Skeletal muscle cell (primary cell): ENCODE results near the gene HEATR9.

ENCODE experiments used
- DNase-seq: peaks from one replicate; pipeline ENCODE4 v3.0.0-alpha.2; 2010; ENCODE audit warnings: low read depth
- H3K4me3 ChIP-seq: 2 replicates; pipeline ENCODE4 v1.5.1; 2011; ENCODE audit warnings: low read depth, mild to moderate bottlenecking, control low read depth, low read length, moderate library complexity

HEATR9 gene

GRCh38 chr17:35816723-35817122 is 52.0 kb downstream of the HEATR9 start:
- DNase-seq = no peak
- H3K4me3 ChIP-seq = no peak overlapping the region

GRCh38 chr17:35812456-35812855 is 56.2 kb downstream of the HEATR9 start:
- H3K4me3 ChIP-seq = no peak overlapping the region
- no peak for DNase-seq

GRCh38 chr17:35811759-35812158 is 56.9 kb downstream of the HEATR9 start:
- DNase-seq = no peak

GRCh38 chr17:35809855-35810461 is 58.7 kb downstream of the HEATR9 start:
- no peak for DNase-seq
- H3K4me3 ChIP-seq = peak overlapping the region; percentile 95

More at GRCh38 chr17:35811759-35812158, 56.9 kb downstream of the HEATR9 start:
- no peak overlapping the region for H3K4me3 ChIP-seq

- peak within 1 kb of the TSS; percentile 95 for H3K4me3 ChIP-seq
- DNase-seq = peak; percentile 97
Measured at GRCh38 chr17:35808962-35809854, 59.5 kb downstream of the HEATR9 start, which contains the start of gene TAF15. TSS of gene TAF15 (plus strand) at chr17:35809484. CDS start at chr17:35809570, 86 bp downstream.

- DNase-seq = no peak
- peak overlapping the region; percentile 95 for H3K4me3 ChIP-seq
Measured at GRCh38 chr17:35808240-35808961, 60.3 kb downstream of the HEATR9 start.

- DNase-seq = no peak
- no peak overlapping the region for H3K4me3 ChIP-seq
Measured at GRCh38 chr17:35807371-35808144, 61.1 kb downstream of the HEATR9 start.
